NCI-H2107 treated with DMSO at 0.1 percent for 48 hours (cell line): ENCODE results near the gene IST1.

ENCODE experiments used
- DNase-seq: peaks from one replicate; lab custom pipeline; 2025; ENCODE audit not compliant: unreplicated experiment; lab: John Stamatoyannopoulos, UW

The IST1 gene

DNA sequence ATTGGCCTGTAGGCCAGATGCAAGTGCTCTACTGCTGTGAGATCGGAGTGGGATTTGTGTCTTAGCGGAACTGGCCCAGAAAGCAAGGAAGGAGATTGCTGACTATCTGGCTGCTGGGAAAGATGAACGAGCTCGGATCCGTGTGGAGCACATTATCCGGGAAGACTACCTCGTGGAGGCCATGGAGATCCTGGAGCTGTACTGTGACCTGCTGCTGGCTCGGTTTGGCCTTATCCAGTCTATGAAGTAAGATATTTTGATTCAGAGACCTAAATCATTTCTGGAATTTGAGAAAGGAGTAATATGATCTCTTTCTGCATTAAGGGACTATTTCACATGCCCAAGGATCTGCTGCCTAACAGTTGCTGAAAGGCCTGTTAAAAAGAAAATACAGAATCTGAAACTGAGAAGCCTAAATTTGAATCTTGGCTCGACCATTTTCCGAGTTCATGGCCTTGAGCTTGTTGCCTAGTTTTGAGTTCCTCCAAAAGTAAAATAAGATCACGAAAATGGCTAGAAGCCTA, 21.1 kb downstream of the IST1 start:
- no peak for DNase-seq

DNA sequence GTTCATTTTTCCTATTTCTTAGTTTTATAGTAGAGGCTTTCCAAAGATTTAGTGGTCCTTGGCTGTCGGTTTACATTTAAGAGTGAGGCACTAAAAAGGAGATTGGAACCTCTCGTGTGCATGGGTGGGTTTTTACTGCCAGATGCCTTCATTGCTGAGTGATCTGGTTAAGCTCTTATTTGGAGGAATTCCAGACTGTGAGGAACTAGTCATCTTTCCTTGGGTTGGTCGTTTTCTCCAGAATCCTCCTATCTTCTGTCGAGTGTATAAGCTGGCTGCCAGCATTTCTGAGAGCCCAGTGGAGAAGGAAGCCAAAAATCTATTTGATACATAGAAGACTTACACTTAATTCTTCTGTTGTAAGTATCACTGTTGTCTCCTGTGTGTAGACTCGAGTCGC, 22.6 kb downstream of the IST1 start:
- DNase-seq = no peak

DNA sequence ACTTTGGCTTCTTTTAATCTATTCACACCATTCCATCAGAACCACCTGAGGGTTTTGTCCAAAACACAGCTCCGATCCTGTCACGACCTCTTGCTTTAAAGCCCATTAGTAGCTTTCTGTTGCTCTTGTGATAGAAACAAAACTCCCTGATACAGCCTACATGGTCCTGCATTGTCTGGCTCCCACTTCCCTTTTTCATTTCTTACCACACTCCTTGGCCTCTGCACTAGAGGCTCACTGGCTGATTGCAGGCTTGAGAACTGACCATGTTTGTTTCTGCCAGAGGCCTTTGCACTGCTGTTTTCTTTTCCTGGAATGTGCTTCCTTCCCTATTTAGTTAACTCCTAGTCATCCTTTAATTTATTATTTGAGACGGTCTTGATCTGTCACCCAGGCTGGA, 23.7 kb downstream of the IST1 start:
- no peak for DNase-seq

DNA sequence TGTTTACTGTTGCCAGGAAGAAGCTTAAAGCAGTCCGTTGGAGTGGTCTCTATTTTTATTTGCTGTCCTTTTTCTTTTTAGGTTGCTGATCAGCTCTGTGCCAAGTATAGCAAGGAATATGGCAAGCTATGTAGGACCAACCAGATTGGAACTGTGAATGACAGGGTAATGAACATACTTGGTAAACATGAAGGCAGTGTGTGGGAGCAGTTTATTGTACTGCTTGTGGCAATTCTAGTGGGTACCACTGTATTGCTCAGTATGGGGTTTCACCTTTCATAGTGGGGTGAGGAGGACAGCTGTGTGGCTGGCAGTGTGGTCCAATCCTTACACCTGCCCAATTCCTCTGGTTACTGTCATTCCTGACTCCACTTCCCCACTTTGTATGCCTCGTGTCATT, 25.3 kb downstream of the IST1 start:
- DNase-seq = no peak

DNA sequence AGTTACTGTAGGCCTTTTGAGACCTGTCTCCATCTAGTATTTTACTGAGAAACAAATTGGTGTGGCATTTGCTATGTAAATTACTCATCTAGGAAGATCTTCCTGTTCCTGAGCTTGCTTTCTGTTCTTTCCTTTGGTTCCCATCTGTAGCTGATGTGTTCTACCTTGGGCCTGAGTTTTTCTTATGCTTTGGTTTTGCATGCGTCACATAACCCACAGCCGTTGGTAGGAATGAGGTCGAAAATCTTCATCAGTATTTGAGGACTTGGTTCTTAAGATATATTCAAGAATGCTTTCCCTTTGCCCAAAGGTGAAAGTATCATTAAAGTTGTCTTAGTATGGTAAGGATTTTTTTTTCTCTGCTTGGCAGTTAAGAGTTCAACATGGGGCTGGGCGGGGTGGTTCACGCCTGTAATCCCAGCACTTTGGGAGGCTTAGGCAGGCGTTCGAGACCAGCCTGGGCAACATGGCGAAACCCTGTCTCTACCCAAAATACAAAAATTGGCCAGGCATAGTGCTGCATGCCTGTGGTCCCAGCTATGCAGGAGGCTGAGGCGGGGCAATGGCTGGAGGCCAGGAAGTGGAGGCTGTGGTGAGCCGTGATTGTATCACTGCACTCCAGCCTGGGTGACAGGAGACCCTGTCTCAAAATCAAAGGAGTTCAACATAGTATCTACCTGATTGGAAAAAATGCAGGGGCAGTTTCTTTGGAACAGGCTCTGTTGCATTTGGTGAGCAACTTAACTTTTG, 28.8 kb downstream of the IST1 start:
- DNase-seq = no peak

DNA sequence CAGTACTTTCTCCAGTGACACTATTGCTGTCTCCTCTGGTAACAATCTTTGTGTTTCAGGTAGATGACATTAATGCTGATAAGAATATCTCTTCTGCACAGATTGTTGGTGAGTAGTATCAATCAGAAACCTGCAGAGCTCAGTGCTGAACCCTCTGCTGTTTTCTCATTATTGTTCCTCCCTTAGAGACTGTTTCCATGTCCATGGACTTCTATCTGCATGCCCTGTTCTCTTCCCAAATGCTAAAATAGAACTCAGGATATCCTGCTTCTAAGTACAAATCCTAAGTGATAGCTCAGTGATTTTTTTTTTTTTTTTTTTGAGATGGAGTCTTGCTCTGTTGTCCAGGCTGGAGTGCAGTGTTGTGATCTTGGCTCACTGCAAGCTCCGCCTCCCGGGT, 29.4 kb downstream of the IST1 start:
- no peak for DNase-seq

DNA sequence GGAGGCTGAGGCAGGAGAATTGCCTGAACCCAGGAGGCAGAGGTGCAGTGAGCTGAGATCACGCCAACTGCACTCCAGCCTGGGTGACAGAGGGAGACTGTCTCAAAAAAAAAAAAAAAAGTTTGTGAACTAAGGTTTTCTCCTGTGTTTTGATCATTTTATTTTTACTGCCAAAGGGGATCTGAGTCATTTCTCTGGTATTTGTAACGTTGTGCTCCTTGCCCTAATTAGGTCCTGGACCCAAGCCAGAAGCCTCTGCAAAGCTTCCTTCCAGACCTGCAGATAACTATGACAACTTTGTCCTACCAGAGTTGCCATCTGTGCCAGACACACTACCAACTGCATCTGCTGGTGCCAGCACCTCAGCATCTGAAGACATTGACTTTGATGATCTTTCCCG, 32.1 kb downstream of the IST1 start:
- DNase-seq = no peak

DNA sequence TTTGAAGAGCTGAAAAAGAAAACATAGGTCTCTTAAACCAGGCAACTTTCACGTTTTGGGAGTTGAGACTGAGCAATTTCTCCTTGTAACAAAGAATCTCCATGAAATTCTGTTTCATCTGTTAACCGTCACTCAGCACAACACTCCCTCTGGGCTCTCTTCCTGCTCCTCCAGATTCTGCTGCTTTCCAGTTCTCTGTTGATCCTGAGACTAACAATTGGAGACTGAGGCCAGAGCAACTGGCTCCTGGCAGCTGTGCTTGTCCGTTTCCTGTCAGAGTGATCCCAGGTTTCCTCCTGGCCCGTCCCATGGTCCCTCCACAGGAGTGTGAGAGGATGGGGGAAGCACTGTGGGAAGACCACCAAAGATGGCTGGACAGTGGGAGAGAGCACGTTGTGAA, 32.5 kb downstream of the IST1 start:
- no peak for DNase-seq

DNA sequence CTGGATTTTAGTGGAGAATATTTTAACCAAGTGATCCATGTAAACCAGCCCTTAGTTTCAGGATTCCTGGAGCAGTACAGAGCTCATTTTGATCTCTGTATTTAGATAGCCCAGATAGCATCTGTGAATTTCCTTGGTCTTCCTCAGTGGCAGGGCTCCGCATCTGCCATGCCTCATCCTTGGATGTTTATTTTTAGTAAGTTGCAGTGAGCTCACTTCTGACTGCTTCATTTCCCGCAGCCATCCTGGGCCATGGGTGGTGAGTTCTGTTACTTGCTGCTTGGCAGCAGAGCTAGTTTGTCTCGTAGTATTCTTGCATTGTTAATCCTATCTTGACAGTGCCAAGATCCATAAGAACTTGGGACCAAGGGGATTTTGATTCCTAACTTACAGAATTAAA, 33.7 kb downstream of the IST1 start:
- no peak for DNase-seq

DNA sequence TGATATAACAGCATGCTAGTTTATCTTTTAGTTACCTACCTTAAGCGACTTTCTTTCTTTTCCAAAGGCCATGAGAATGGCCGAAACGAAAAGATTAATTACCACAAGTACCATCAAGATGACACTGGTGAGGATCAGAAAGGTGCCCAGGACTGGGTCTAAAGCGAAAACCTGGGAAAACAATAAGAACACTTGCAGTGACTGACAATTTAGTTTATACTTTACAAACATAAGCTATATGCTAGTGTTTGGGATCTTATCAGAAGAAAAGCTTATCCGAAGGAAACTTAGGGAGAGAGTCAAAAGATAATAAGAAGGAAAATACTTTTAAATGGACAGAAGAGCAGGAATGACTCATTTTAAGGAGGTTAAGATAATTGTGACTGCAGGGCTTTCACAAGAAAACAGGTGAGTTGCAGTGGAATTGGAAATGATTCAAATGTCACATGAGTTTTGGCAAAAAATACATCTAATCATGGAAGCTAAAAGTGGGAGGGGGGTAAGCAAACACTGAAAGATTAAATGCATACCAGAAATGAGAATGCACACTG, 34.8 kb downstream of the IST1 start:
- no peak for DNase-seq

DNA sequence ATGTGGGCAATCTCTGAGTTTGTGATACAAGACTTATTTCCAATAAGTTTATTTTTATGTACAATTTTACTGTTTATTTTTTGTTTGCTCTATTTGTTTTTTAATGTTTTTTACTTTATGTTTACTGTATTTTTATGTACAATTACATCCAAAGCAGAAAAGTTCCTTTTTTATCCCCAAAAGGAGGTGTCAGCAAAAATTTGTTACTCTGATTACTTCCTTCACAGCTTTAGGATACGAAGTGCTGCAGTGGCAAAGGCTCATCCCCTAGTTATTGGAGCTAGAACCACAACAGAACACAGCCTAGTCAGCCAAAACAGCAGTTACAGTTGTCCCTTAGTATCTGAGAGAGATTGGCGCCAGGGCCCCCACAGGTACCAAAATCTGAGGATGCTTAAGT, 35.7 kb downstream of the IST1 start:
- no peak for DNase-seq

DNA sequence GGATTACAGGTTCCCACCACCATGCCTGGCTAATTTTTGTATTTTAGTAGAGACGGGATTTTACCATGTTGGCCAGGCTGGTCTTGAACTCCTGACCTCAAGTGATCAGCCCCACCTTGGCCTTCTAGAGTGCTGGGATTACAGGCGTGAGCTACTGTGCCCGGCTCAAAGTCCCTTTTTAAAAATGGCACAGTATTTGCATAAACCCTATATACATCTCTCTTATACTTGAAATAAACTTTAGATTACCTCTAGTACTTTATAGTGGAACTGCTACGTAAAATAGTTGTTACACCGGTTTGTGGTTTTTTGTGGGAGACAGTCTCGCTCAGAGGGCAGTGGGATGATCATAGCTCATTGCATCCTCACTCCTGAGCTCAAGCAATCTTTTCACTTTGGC, 36.3 kb downstream of the IST1 start:
- no peak for DNase-seq

DNA sequence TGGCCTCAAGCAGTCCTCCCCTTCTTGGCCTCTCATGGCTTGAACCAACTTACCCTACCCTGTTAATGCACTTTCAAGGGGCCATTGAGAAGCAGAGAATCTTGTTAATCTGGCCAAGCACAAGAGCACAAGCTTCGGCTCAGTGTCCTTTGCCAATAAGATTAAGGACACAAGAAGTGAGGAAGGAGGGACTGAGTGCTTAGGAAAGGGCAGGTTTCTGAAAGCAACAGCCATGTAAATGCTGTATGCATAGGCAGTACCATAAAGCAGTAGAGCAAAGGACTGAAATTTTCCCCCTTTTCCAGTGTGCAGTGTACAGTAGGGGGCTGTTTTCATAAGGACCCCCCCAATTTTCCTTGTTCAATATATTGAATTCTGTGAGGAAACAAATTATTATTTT, 37.7 kb downstream of the IST1 start:
- DNase-seq = no peak

DNA sequence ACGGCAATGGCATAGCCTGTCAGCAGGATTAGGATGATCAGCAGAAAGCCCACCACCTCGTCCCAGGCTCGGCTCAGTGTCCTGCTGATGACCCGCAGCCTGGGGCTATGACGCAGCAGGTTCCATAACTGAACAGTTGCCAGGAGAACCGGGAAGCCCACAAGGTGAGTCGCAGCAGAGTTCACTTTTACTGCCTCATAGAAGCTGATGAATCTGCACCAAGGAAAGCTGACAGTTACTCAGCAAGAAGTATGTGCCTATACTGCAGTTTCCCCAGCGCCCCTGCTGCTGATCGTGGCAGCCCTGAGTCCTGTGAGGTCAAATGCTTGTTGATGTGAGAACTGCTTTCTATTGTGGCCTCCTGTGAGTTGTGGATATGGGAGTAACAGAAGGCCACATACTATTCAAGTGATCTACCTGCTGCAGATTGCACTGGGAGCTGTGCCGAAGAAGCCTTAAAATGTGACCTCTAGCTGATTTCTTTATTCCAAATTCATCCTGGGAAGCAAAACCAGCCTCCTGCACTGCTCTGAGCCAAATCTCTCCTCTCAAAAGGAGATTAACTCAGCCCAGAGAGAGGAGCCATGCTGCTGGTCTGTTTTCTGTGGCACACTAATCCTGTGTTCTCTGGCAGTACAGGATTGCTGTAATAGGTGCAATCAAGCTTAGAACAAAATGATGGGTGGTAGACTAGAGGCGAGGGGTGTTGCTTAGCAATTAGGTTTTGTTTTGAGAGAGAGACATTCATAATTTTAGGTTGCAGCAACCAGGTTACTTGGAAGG, 38.8 kb downstream of the IST1 start:
- no peak for DNase-seq

DNA sequence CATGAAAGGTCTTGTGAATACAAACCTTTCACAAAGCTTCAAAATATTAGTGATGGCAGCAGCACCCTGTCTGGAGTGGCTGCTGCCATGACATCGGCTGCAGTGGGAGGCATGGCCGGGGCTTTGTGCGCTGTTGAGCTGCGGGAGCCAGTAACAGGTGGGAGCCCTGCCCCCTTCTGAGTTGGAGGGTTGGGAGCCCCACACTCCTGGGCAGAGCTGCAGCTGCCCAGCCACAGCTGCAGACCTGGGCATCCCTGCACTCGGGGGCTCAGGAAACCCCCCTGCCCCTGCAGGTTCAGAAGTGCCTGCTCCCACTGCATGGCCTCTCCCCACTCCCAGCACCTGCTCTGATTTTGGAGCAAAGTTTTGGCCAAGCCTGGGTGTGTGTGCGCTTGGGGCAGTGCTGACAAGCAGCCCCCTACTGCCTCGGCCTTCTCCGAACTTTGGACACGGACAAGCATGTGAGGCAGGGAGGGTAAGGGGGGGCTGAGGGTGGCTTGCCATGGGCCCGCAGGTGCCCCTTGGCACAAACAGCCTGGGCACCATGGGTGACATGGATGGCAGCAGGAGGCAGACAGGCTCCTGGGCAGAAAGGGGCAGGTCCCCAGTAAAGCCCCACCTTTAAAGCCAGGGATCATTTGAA, 42.7 kb downstream of the IST1 start:
- no peak for DNase-seq

DNA sequence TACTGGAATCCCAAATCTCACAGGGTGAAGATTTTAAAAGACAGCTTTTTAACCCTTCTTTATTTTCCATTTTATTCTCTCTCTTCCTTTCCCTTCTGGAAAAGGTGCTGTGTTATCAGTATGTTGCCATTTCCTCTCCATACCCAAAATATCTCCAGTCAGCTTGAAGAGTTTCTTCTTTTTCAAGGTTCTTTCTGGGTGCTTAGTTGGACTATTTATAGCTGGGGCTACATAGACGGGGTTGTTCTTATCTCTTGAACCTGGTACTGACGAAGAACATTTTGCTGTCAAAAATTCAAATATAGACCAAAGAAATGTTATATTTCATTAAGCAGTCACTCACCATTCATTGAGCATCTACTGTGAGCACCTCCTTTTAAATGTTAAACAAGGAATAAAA, 48.6 kb downstream of the IST1 start:
- no peak for DNase-seq

DNA sequence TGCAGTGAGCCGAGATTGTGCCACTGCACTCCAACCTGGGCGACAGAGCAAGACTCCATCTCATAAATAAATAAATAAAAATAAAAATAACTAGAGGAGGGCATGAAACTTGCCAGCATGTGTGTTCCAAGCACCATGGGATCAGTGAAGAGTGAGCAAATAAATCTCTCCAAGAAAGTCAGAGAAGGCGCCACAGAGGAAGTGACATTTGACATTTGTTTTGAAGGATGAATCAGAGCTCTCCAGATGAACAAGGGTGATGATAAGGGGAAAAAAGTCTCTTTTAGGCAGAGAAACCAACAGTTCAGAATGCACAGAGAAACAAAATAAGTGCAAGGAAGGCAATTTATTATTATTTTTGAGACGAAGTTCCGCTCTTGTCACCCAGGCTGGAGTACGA, 50.3 kb downstream of the IST1 start:
- DNase-seq = no peak

DNA sequence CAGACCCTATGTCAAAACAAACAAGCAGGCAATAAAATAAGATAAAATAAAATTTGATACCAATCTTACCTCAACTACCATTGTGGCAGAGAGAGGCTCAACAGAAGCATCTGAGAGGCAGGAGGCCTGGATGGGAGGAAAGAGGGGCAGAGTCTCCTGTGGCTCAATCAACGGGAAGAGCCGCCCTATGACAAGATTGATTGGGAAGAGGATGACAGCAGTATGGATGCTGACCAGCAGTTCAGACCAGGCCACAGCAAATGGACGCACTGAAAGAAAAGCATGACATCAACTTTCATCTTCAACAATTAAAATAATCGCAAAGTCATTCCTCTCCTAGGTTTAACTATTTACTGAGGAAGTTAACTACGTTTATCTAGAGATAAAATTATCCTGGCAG, 57.5 kb downstream of the IST1 start:
- no peak for DNase-seq

DNA sequence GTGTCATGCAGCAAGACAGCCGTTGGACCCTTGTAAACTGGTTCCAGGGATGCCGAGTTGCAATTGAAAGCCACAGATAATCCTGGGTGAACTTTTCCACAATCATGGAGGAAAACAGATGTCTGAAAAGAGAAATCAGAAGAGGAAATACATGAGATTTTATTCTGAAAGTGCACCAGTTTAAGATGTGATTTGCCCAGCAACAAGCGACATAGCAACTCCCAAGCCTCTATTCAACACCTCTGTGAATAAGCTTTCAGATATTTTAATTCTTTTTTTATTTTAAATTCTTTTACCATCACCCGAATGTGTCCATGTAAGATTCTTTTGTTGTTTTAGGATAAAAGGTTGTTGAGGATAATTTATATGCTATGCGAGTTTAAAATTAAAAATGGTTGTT, 58.8 kb downstream of the IST1 start:
- no peak for DNase-seq

DNA sequence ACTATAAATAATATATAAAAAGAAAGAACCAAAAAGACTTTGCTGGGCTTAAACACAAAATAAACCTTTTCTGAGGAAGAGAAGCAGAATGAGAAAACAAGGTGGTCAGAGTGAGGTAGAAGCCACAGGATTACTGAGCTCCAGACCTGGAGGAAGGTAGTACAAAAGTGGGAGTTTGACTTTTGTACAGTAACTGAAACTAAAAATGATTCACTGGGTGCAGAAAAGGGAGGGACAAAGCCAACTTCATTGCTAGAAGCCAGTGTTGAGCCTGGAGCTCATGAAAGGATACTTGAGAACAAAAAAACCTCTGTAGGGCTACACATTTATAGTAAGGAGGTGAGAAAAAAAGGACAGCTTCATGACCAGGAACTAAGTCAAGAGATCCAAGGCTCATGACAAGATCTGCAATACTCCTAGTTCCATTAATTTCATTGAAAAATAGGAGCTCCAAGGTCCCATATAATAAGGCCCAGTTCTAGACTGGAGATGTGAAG, 59.4 kb downstream of the IST1 start:
- DNase-seq = no peak

DNA sequence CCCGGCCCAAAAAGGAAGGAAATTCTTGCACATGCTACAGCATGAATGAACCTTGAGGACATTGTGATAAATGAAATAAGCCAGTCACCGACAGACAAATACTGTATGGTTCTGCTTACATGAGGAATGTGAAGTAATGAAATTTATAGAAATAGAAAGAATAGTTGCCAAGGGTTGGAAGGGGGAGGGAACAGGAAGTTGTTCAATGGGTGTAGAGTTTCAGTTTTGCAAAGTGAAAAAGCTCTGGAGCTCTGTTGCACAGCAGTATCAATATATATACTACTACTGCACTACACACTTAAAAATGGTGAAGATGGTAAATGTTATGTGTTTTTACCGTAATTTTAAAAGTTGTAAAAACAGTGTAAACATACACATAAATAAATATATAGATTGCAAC, 61.2 kb downstream of the IST1 start:
- DNase-seq = no peak
